H1 (cell line): Measurements from ENCODE around the gene NAMPT. TPM values are rescaled to one million over a fixed set of nuclear protein-coding genes. Genes with fewer than 3 reads are reported as not detected.

Experiments used
- CTCF ChIA-PET: fragments of 300-600 bp; sonication (Branson Sonifier 250); formaldehyde crosslinking; loops from one replicate; lab custom pipeline; 2021; ENCODE audit not compliant: partially characterized antibody; lab: Charles Lee
- POLR2A ChIA-PET: fragments of 300-600 bp; sonication (Branson Sonifier 250); formaldehyde crosslinking; loops from one replicate; lab custom pipeline; 2021; ENCODE audit warnings: inconsistent platforms; ENCODE audit not compliant: partially characterized antibody; lab: Charles Lee
- DNase-seq, 2 experiments: peaks; one replicate each; pipeline versions ENCODE4 v3.0.0 to v3.0.0-alpha.2; 2010 to 2022; ENCODE audit warnings: low spot score in 2 of 2, low read depth in 1 of 2, mixed read lengths in 1 of 2
- FAIRE-seq: peaks from 2 replicates; lab custom pipeline; 2011; peaks lifted over from hg19 to GRCh38; lab: Jason Lieb, UNC
- H2AFZ ChIP-seq: 2 replicates; pipeline ENCODE4 v1.8.1; 2012; ENCODE audit warnings: low read length, inconsistent platforms
- H2AK5ac ChIP-seq: 2 replicates; pipeline ENCODE4 v1.6.1; 2013; ENCODE audit warnings: low read depth, low read length
- H2BK120ac ChIP-seq: replicated peaks from 2 replicates; pipeline ENCODE3; 2013; ENCODE audit warnings: low read depth, low read length, inconsistent platforms
- H2BK12ac ChIP-seq: 2 replicates; pipeline ENCODE4 v1.6.1; 2013; ENCODE audit warnings: low read depth, low read length
- H2BK15ac ChIP-seq: 2 replicates; pipeline ENCODE4 v1.6.1; 2013; ENCODE audit warnings: low read length
- H2BK20ac ChIP-seq: 2 replicates; pipeline ENCODE4 v1.6.1; 2013; ENCODE audit warnings: low read length
- H2BK5ac ChIP-seq: 2 replicates; pipeline ENCODE4 v1.6.1; 2013; ENCODE audit warnings: low read depth, low read length
- H3K14ac ChIP-seq: 2 replicates; pipeline ENCODE4 v1.6.1; 2013; ENCODE audit warnings: inconsistent platforms; ENCODE audit not compliant: insufficient read length
- H3K18ac ChIP-seq: 2 replicates; pipeline ENCODE4 v1.6.1; 2013; ENCODE audit warnings: low read length; ENCODE audit errors: extremely low read depth
- H3K23ac ChIP-seq: 2 replicates; pipeline ENCODE4 v1.6.1; 2013; ENCODE audit warnings: inconsistent platforms; ENCODE audit not compliant: insufficient read length
- H3K23me2 ChIP-seq: 2 replicates; pipeline ENCODE4 v1.6.1; 2013; ENCODE audit warnings: low read depth, low read length
- H3K27ac ChIP-seq: 2 replicates; pipeline ENCODE4 v1.6.1; 2011; ENCODE audit warnings: low read depth, low read length, inconsistent platforms
- H3K27me3 ChIP-seq, 4 experiments: replicated peaks in 1 of 4; 1 replicate in 1 of 4; 2 replicates in 3 of 4; pipeline versions ENCODE4 v1.6.1 to v1.8.1; 2011 to 2013; ENCODE audit warnings: low read length in 3 of 4, mild to moderate bottlenecking in 3 of 4, inconsistent platforms in 2 of 4, mixed read lengths in 2 of 4, moderate library complexity in 1 of 4; ENCODE audit not compliant: control insufficient read depth in 3 of 4, insufficient read depth in 3 of 4; ENCODE audit errors: extremely low read depth in 1 of 4
- H3K36me3 ChIP-seq, 4 experiments: 2 replicates each; pipeline versions ENCODE4 v1.6.1 to v1.8.1; 2011 to 2013; ENCODE audit warnings: mild to moderate bottlenecking in 4 of 4, low read length in 3 of 4, moderate library complexity in 2 of 4, control low read depth in 1 of 4, inconsistent platforms in 1 of 4; ENCODE audit not compliant: insufficient read depth in 4 of 4, control insufficient read depth in 2 of 4
- H3K4ac ChIP-seq: replicated peaks from 2 replicates; pipeline ENCODE3; 2013; ENCODE audit warnings: low read length, low read depth, mixed read lengths, inconsistent platforms; ENCODE audit not compliant: insufficient read length
- H3K4me1 ChIP-seq, 4 experiments: replicated peaks in 1 of 4; 1 replicate in 1 of 4; 2 replicates in 3 of 4; pipeline versions ENCODE4 v1.6.1 to v1.8.1; 2011 to 2013; ENCODE audit warnings: low read length in 3 of 4, inconsistent platforms in 2 of 4, mixed read lengths in 1 of 4; ENCODE audit not compliant: insufficient read depth in 4 of 4, control insufficient read depth in 3 of 4
- H3K4me2 ChIP-seq, 2 experiments: 2 replicates each; pipeline versions ENCODE4 v1.6.1 to v1.8.1; 2011 to 2013; ENCODE audit warnings: low read depth in 2 of 2, low read length in 2 of 2, control low read depth in 1 of 2, inconsistent platforms in 1 of 2, mild to moderate bottlenecking in 1 of 2; ENCODE audit not compliant: insufficient read depth in 1 of 2
- H3K4me3 ChIP-seq, 4 experiments: fragments of 200-600, 300-600 bp in 1 of 4; sonication (generic), shearing (Covaris generic), sonication (Bioruptor Twin) in 1 of 4; 2 replicates each; pipeline versions ENCODE4 v1.5.1 to v1.8.1; 2011 to 2016; ENCODE audit warnings: low read length in 4 of 4, low read depth in 3 of 4, control low read depth in 2 of 4, inconsistent platforms in 2 of 4, mild to moderate bottlenecking in 2 of 4, mixed read lengths in 1 of 4, moderate library complexity in 1 of 4; ENCODE audit not compliant: insufficient read depth in 2 of 4; ENCODE audit errors: extremely low read depth in 1 of 4
- H3K56ac ChIP-seq: replicated peaks from 2 replicates; pipeline ENCODE3; 2013; ENCODE audit warnings: low read depth, mild to moderate bottlenecking, mixed read lengths, low read length, inconsistent platforms; ENCODE audit not compliant: insufficient read length
- H3K79me1 ChIP-seq: 2 replicates; pipeline ENCODE4 v1.6.1; 2013; ENCODE audit warnings: low read depth, low read length, control low read depth
- H3K79me2 ChIP-seq, 2 experiments: 2 replicates each; pipeline versions ENCODE4 v1.6.1 to v1.8.1; 2012 to 2013; ENCODE audit warnings: low read length in 2 of 2, mild to moderate bottlenecking in 2 of 2, inconsistent platforms in 1 of 2; ENCODE audit not compliant: insufficient read depth in 2 of 2, control insufficient read depth in 1 of 2
- H3K9ac ChIP-seq, 4 experiments: replicated peaks in 1 of 4; 1 replicate in 1 of 4; 2 replicates in 3 of 4; pipeline versions ENCODE4 v1.6.1 to v1.8.1; 2011 to 2013; ENCODE audit warnings: low read depth in 3 of 4, low read length in 3 of 4, control low read depth in 2 of 4, mild to moderate bottlenecking in 2 of 4, moderate library complexity in 2 of 4, inconsistent platforms in 1 of 4; ENCODE audit errors: extremely low read depth in 1 of 4
- H3K9me3 ChIP-seq, 2 experiments: 2 replicates each; pipeline versions ENCODE4 v1.6.1 to v1.8.1; 2012 to 2013; ENCODE audit warnings: mild to moderate bottlenecking in 2 of 2, moderate library complexity in 2 of 2, control low read depth in 1 of 2, inconsistent platforms in 1 of 2, low read depth in 1 of 2, low read length in 1 of 2, mixed read lengths in 1 of 2; ENCODE audit not compliant: insufficient read depth in 2 of 2
- H4K20me1 ChIP-seq, 2 experiments: replicated peaks in 1 of 2; 2 replicates each; pipeline versions ENCODE3 to v1.8.1; 2011 to 2013; ENCODE audit warnings: inconsistent platforms in 2 of 2, low read length in 2 of 2, mild to moderate bottlenecking in 1 of 2; ENCODE audit not compliant: insufficient read depth in 2 of 2, control insufficient read depth in 1 of 2
- H4K5ac ChIP-seq: 2 replicates; pipeline ENCODE4 v1.6.1; 2013; ENCODE audit warnings: low read length, low read depth, mixed read lengths, inconsistent platforms; ENCODE audit not compliant: insufficient read length
- H4K8ac ChIP-seq: 2 replicates; pipeline ENCODE4 v1.8.0; 2013; ENCODE audit warnings: mild to moderate bottlenecking, moderate library complexity, low read length, inconsistent platforms; ENCODE audit not compliant: insufficient read depth; ENCODE audit errors: extremely low read depth
- H4K91ac ChIP-seq: replicated peaks from 2 replicates; pipeline ENCODE3; 2013; ENCODE audit warnings: low read length, mixed read lengths, inconsistent platforms; ENCODE audit not compliant: insufficient read length
- SAP30 ChIP-seq: fragments of 300-600 bp; sonication (generic); IDR thresholded peaks from 2 replicates; pipeline ENCODE4 v1.7.1; 2012; ENCODE audit warnings: low read length, moderate library complexity, mild to moderate bottlenecking, inconsistent platforms; ENCODE audit not compliant: insufficient read depth, insufficient replicate concordance
- WGBS, 2 experiments: shearing (Covaris generic) in 1 of 2; methylation state at CpG; one replicate each; pipeline versions ENCODE4 v1.1.6 to v1.1.7; 2013 to 2015; ENCODE audit warnings: low lambda C conversion rate in 2 of 2, mixed read lengths in 2 of 2, inconsistent platforms in 1 of 2, low coverage in 1 of 2, missing lambda C conversion rate in 1 of 2; ENCODE audit not compliant: insufficient replicate concordance in 2 of 2, insufficient coverage in 1 of 2, insufficient read length in 1 of 2; ENCODE audit errors: extremely low coverage in 1 of 2, missing lambda C conversion rate in 1 of 2; 5-methylcytosine and 5-hydroxymethylcytosine counted together
- polyA plus RNA-seq, 7 experiments: library from polyadenylated mRNA; depleted of rRNA in 3 of 7; stranded (reverse) in 5 of 7; unstranded in 2 of 7; fragments of >200 nt in 5 of 7; fragments of 200-250 nt in 2 of 7; gene quantifications; 1 replicate in 5 of 7; 2 replicates in 1 of 7; 4 replicates in 1 of 7; pipeline versions ENCODE4 v1.2.1 to v1.2.3, GENCODE V29; 2011 to 2013; ENCODE audit warnings: missing spikeins in 2 of 7, mixed read lengths in 2 of 7
- total RNA-seq: library from RNA; stranded (reverse); fragmentation: NEBNext Ultra II Directional; extraction: Animal tissue kit (Norgen Biotek cat#: 25700); gene quantifications from 2 replicates; pipeline ENCODE4 v1.2.1, GENCODE V29; 2021

Gene NAMPT
- total and polyA plus RNA-seq, 2 of the 8 experiments (the other 6 are each of a cell fraction or from before 2014, with no cell fraction given) = 15.4 to 95.9 TPM

- Histone ChIP-seq H3K79me2 (peaks cover 10 to 72% of the 10 kb centered on the region in 2 experiments; a peak in 3 of 4 replicates), H2BK20ac (no peak overlapping the region), H3K23ac (no peak overlapping the region), H3K9ac (no peak overlapping the region), H2BK120ac (no peak overlapping the region), H4K5ac (no peak overlapping the region), H4K8ac (no peak overlapping the region), H4K91ac (no peak overlapping the region), H2AFZ (no peak overlapping the region), H2BK15ac (no peak overlapping the region), H3K27me3 (no peaks in the 10 kb centered on the region), H3K36me3 (peaks cover 0 to 4% (median 0%) of the 10 kb centered on the region in 4 experiments; a peak in 2 of 8 replicates), H2AK5ac (no peak overlapping the region), H2BK12ac (no peak overlapping the region), H3K4me1 (peaks cover 0 to 2% (median under 1%) of the 10 kb centered on the region in 4 experiments; a peak in 3 of 7 replicates), H3K4ac (no peak overlapping the region), H3K18ac (no peak overlapping the region), H3K79me1 (no peaks in the 10 kb centered on the region; the same call in 1 of the 2 replicates), H3K4me2 (no peak overlapping the region), H3K23me2 (peaks cover 10% of the 10 kb centered on the region), H3K4me3 (no peak overlapping the region), H3K9me3 (no peaks in the 10 kb centered on the region), H3K56ac (no peak overlapping the region), H2BK5ac (no peak overlapping the region), H3K14ac (no peak overlapping the region), H3K27ac (no peak overlapping the region), H4K20me1 (peaks cover 0 to 6% of the 10 kb centered on the region in 2 experiments)
- no peak for TF ChIP-seq SAP30
- ChIA-PET CTCF (interaction anchor here (0.6 to 1.0 kb wide), 3 partner anchors 146 to 682 kb away, joined by 3 read pairs; no protein-coding TSS in a partner anchor), POLR2A (no interaction called here)
- 91% methylated on average over 5 of the region's 5 CpGs; no CpG with 5 or more reads in 1 of the 2 experiments for WGBS, 2 experiments
- DNase-seq (no peak), FAIRE-seq (no peak)
These were observed 3.0 kb downstream of the NAMPT start for GRCh38 chr7:106281585-106282318.
